ENCODE data around the gene ZNF808. TPM values are rescaled to one million over a fixed set of nuclear protein-coding genes. Genes with fewer than 3 reads are reported as not detected.
A peak's percentile ranks its signal among the peaks of the same experiment; 100 is the strongest.

Gene ZNF808
- total and polyA plus RNA-seq, 2 experiments from 2014 or later = 2.2 to 25.7 TPM

DNA sequence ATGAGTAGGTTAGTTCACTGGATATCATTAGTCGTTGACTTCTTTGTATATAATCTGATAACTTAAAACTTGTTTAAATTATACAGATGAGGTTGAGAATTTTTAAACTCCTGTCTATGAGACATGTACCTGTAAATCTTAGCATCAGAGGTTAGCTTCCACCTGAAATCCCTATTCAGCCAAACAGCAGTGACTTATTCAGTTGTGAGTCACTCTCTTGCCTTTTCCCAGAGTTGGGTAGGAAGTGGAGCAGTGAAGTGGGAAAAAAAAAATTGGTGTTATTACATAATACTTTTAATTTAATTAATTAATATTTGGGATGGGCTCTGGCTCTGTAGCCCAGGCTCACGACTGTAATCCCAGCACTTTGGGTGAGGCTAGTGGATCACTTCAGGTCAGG is 75.5 kb downstream of the ZNF808 start:
- H3K27me3 ChIP-seq = no peaks in the 10 kb centered on the region
- no peaks in the 10 kb centered on the region for H3K9me3 ChIP-seq (ENCODE audit: low read depth)
- no peaks in the 10 kb centered on the region for H4K20me1 ChIP-seq (ENCODE audit: insufficient read depth, poor library complexity, severe bottlenecking)
- TF ChIP-seq CTCF (IDR thresholded peaks at IDR 0.05; ENCODE audit: poor library complexity) = no peak
- TF ChIP-seq EZH2 (IDR thresholded peaks at IDR 0.05; ENCODE audit: borderline replicate concordance) = no peak
- TF ChIP-seq EZH2phosphoT487 (IDR thresholded peaks at IDR 0.05; ENCODE audit: low read depth, severe bottlenecking, unreplicated experiment) = no peak
- H3K27ac ChIP-seq = no peak overlapping the region
- peaks cover 57% of the 10 kb centered on the region for H3K79me2 ChIP-seq
- no peaks in the 10 kb centered on the region for H3K9me2 ChIP-seq (replicated peaks; ENCODE audit: insufficient read depth)
- H2AFZ ChIP-seq = no peak overlapping the region
- DNase-seq (ENCODE audit: low spot score) = no peak
- 93% methylated on average over 2 of the region's 2 CpGs for WGBS (ENCODE audit: low lambda C conversion rate, missing lambda C conversion rate)
- peaks cover 14% of the 10 kb centered on the region for H3K4me1 ChIP-seq (ENCODE audit: insufficient read depth)
- H3K4me2 ChIP-seq = peak overlapping the region; percentile 88
- no peaks in the 10 kb centered on the region for H3K36me3 ChIP-seq (replicated peaks; ENCODE audit: insufficient read depth, low read depth)
- H3K4me3 ChIP-seq = no peak overlapping the region

GRCh38 chr19:52603558-52604207 is 76.2 kb downstream of the ZNF808 start:
- Histone ChIP-seq H3K4me2 (peak overlapping the region; percentile 88), H3K4me3 (no peak overlapping the region), H3K9me3 (ENCODE audit: low read depth) (no peaks in the 10 kb centered on the region), H3K9me2 (replicated peaks; ENCODE audit: insufficient read depth) (no peaks in the 10 kb centered on the region), H3K27ac (no peak overlapping the region), H2AFZ (no peak overlapping the region), H3K4me1 (ENCODE audit: insufficient read depth) (peaks cover 14% of the 10 kb centered on the region), H3K79me2 (peaks cover 62% of the 10 kb centered on the region), H4K20me1 (ENCODE audit: insufficient read depth, poor library complexity, severe bottlenecking) (no peaks in the 10 kb centered on the region), H3K27me3 (no peaks in the 10 kb centered on the region), H3K36me3 (replicated peaks; ENCODE audit: insufficient read depth, low read depth) (no peaks in the 10 kb centered on the region)
- no peak for DNase-seq (ENCODE audit: low spot score)
- TF ChIP-seq EZH2 (IDR thresholded peaks at IDR 0.05; ENCODE audit: borderline replicate concordance) (no peak), CTCF (IDR thresholded peaks at IDR 0.05; ENCODE audit: poor library complexity) (no peak), EZH2phosphoT487 (IDR thresholded peaks at IDR 0.05; ENCODE audit: low read depth, severe bottlenecking, unreplicated experiment) (no peak)
- 94% methylated on average over 14 of the region's 14 CpGs for WGBS (ENCODE audit: low lambda C conversion rate, missing lambda C conversion rate)

Small RNA genes within 50 kb of the gene (small RNA-seq; reads per million reads assigned to genes)
- not detected for gene RPL39P34

Other genes starting within 250 kb of the ZNF808 start
- gene ZNF480, start 230.5 kb upstream of the ZNF808 start, total RNA-seq = 8.7 and 10.5 TPM in 2 replicates
- 16.1 and 17.9 TPM in 2 replicates for gene ZNF480, start 230.5 kb upstream of the ZNF808 start, polyA plus RNA-seq
- gene ZNF610, start 191.4 kb upstream of the ZNF808 start, total RNA-seq = 4.1 and 5.7 TPM in 2 replicates
- gene ZNF610, start 191.4 kb upstream of the ZNF808 start, polyA plus RNA-seq = 4.7 and 5.3 TPM in 2 replicates
- 24.9 and 30.7 TPM in 2 replicates for gene ZNF880, start 157.7 kb upstream of the ZNF808 start, total RNA-seq
- gene ZNF880, start 157.7 kb upstream of the ZNF808 start, polyA plus RNA-seq = 28.7 and 36.9 TPM in 2 replicates
- gene ZNF528, start 129.8 kb upstream of the ZNF808 start, total RNA-seq = 17.9 and 22.2 TPM in 2 replicates
- 12.4 and 17.0 TPM in 2 replicates for gene ZNF528, start 129.8 kb upstream of the ZNF808 start, polyA plus RNA-seq
- gene ZNF534, start 98.5 kb upstream of the ZNF808 start, total RNA-seq = 0.57 TPM in 1 of 2 replicates, not detected in the other
- gene ZNF534, start 98.5 kb upstream of the ZNF808 start, polyA plus RNA-seq = not detected in 2 replicates
- gene ZNF578, start 74.1 kb upstream of the ZNF808 start, total RNA-seq = 0.16 and 0.97 TPM in 2 replicates
- gene ZNF578, start 74.1 kb upstream of the ZNF808 start, polyA plus RNA-seq = 0.12 and 0.16 TPM in 2 replicates
- 15.2 TPM in 2 replicates for gene ZNF701, start 42.6 kb downstream of the ZNF808 start, total RNA-seq
- 5.3 and 9.3 TPM in 2 replicates for gene ZNF701, start 42.6 kb downstream of the ZNF808 start, polyA plus RNA-seq
- 48.6 and 55.8 TPM in 2 replicates for gene ZNF83, start 110.7 kb downstream of the ZNF808 start, total RNA-seq
- gene ZNF83, start 110.7 kb downstream of the ZNF808 start, polyA plus RNA-seq = 32.6 and 42.9 TPM in 2 replicates
- 11.9 and 21.3 TPM in 2 replicates for gene ZNF611, start 207.4 kb downstream of the ZNF808 start, total RNA-seq
- gene ZNF611, start 207.4 kb downstream of the ZNF808 start, polyA plus RNA-seq = 10.8 and 15.4 TPM in 2 replicates

Measured in hepatocyte (in vitro differentiated cells).